HepG2 (cell line): Measurements from ENCODE around the gene TRMU. TPM values are rescaled to one million over a fixed set of nuclear protein-coding genes. Genes with fewer than 3 reads are reported as not detected.

Experiments
- CBFB ChIP-seq: sonication (generic); formaldehyde crosslinking; IDR thresholded peaks from 2 replicates; pipeline ENCODE4 v1.4.0; 2020; ENCODE audit warnings: missing genetic modification reagents
- IKZF1 ChIP-seq: fragments of 450-650 bp; IDR thresholded peaks from 2 replicates; pipeline ENCODE4 v1.7.1; 2016
- KLF9 ChIP-seq: IDR thresholded peaks from 2 replicates; pipeline ENCODE4 v1.6.1; 2016; ENCODE audit warnings: low read depth
- MED13 ChIP-seq: sonication (generic); formaldehyde crosslinking; IDR thresholded peaks from 2 replicates; pipeline ENCODE4 v1.5.0; 2020; ENCODE audit warnings: missing genetic modification reagents
- PAF1 ChIP-seq: IDR thresholded peaks from 2 replicates; pipeline ENCODE4 v1.6.1; 2016; ENCODE audit warnings: missing genetic modification reagents, missing compliant biosample characterization
- RBM22 ChIP-seq: fragments of 200-400 bp; formaldehyde crosslinking; optimal IDR thresholded peaks from 2 replicates; pipeline ENCODE3; 2017; ENCODE audit warnings: mild to moderate bottlenecking, low read length, moderate library complexity
- STAG1 ChIP-seq: sonication (generic); formaldehyde crosslinking; IDR thresholded peaks from 2 replicates; pipeline ENCODE4 v1.4.0; 2020; ENCODE audit warnings: missing genetic modification reagents
- TAF15 ChIP-seq: fragments of 200-400 bp; formaldehyde crosslinking; IDR thresholded peaks from one replicate; pipeline ENCODE4 v1.6.1; 2018; ENCODE audit warnings: mild to moderate bottlenecking, low read depth, low read length; ENCODE audit not compliant: poor library complexity, severe bottlenecking
- TGIF2 ChIP-seq: IDR thresholded peaks from 2 replicates; pipeline ENCODE4 v1.6.1; 2016; ENCODE audit warnings: control low read depth, missing compliant biosample characterization
- ZBTB39 ChIP-seq: sonication (generic); formaldehyde crosslinking; IDR thresholded peaks from 2 replicates; pipeline ENCODE4 v1.5.0; 2020; ENCODE audit warnings: missing genetic modification reagents
- ZBTB40 ChIP-seq, 2 experiments: fragments of 450-650 bp in 1 of 2; sonication (generic) in 1 of 2; formaldehyde crosslinking in 1 of 2; IDR thresholded peaks; 2 replicates each; pipeline versions ENCODE4 v1.6.1 to v1.8.0; 2016 to 2022; ENCODE audit warnings: antibody characterized with exemption in 1 of 2, mild to moderate bottlenecking in 1 of 2, missing genetic modification reagents in 1 of 2
- ZC3H4 ChIP-seq: sonication (generic); formaldehyde crosslinking; IDR thresholded peaks from 2 replicates; pipeline ENCODE4 v1.4.0; 2020; ENCODE audit warnings: missing genetic modification reagents, borderline replicate concordance
- ZNF451 ChIP-seq: sonication (generic); formaldehyde crosslinking; IDR thresholded peaks from 2 replicates; pipeline ENCODE4 v1.5.0; 2020; ENCODE audit warnings: mild to moderate bottlenecking, missing genetic modification reagents
- ZNF546 ChIP-seq: sonication (generic); formaldehyde crosslinking; conservative IDR thresholded peaks from 2 replicates; pipeline ENCODE4 v1.8.1; 2023; ENCODE audit warnings: mild to moderate bottlenecking, missing genetic modification reagents
- ZNF614 ChIP-seq: IDR thresholded peaks from 2 replicates; pipeline ENCODE4 v1.6.1; 2018; ENCODE audit warnings: missing biosample characterization, missing genetic modification reagents, inconsistent platforms, borderline replicate concordance
- ZNF777 ChIP-seq: sonication (generic); formaldehyde crosslinking; IDR thresholded peaks from 2 replicates; pipeline ENCODE4 v1.4.0; 2020; ENCODE audit warnings: missing genetic modification reagents
- ZSCAN5A ChIP-seq: sonication (generic); formaldehyde crosslinking; IDR thresholded peaks from 2 replicates; pipeline ENCODE4 v1.8.0; 2022; ENCODE audit warnings: mild to moderate bottlenecking, missing genetic modification reagents, borderline replicate concordance
- polyA plus RNA-seq, 8 experiments: library from polyadenylated mRNA; depleted of rRNA in 3 of 8; stranded (reverse) in 7 of 8; unstranded in 1 of 8; fragments of >200 nt; fragmentation: Illumina TruSeq in 4 of 8; extraction: Trizol in 4 of 8; gene quantifications; 2 replicates each; pipeline versions ENCODE4 v1.2.1 to v1.2.3, GENCODE V29; 2011 to 2016; ENCODE audit warnings: low read depth in 4 of 8, missing spikeins in 1 of 8, mixed read lengths in 1 of 8; ENCODE audit not compliant: insufficient read depth in 1 of 8
- total RNA-seq, 5 experiments: library from RNA; depleted of rRNA; stranded (reverse); fragments of >200 nt; fragmentation: Illumina TruSeq; extraction: Trizol; gene quantifications; 2 replicates each; pipeline ENCODE4 v1.2.3, GENCODE V29; 2016; ENCODE audit warnings: low read depth in 1 of 5

Gene TRMU
- total and polyA plus RNA-seq, 2 of the 13 experiments (the other 11 are each of a cell fraction or from before 2014, with no cell fraction given), result 31.0 to 50.2 TPM

GRCh38 chr22:46367707-46368191, 32.2 kb downstream of the TRMU start (continued):
- TF ChIP-seq ZBTB40 (IDR thresholded peaks at IDR 0.05) (no peak), ZBTB40 (CRISPR knock-in tag; IDR thresholded peaks at IDR 0.05) (no peak), ZSCAN5A (CRISPR knock-in tag) (no peak), MED13 (CRISPR knock-in tag) (no peak), RBM22 (no peak), PAF1 (no peak), ZNF451 (CRISPR knock-in tag) (peak; percentile 48; the same call in 1 of the 2 replicates), KLF9 (CRISPR knock-in tag) (no peak), TAF15 (no peak), ZC3H4 (no peak), TGIF2 (no peak), ZNF546 (CRISPR knock-in tag) (0 out of 2 replicates have a peak, but pooled peaks have one; percentile 50), IKZF1 (no peak), CBFB (CRISPR knock-in tag) (0 out of 2 replicates have a peak, but pooled peaks have one; percentile 38), ZNF777 (CRISPR knock-in tag) (0 out of 2 replicates have a peak, but pooled peaks have one; percentile 25), STAG1 (CRISPR knock-in tag) (peak; percentile 97), ZNF614 (CRISPR knock-in tag) (no peak), ZBTB39 (CRISPR knock-in tag) (no peak)
